PC-3 (cell line): ENCODE measurements around the gene ENTREP1. TPM values are rescaled to one million over a fixed set of nuclear protein-coding genes. Genes with fewer than 3 reads are reported as not detected.

Source experiments
- ATAC-seq: fragments of 200-7000 bp; cut with Tn5 transposase; 2 replicates; pipeline ENCODE4 v1.9.1; 2020; ENCODE audit warnings: mild to moderate bottlenecking, moderate library complexity
- BruUV-seq: library from RNA; stranded (reverse); fragments of 400-500 nt; replicated peaks from 2 replicates; lab custom pipeline; 2021; lab: Mats Ljungman, UMichigan
- CTCF ChIA-PET: fragments of 300-600 bp; sonication (Branson Sonifier 250); formaldehyde crosslinking; loops from one replicate; lab custom pipeline; 2022; ENCODE audit warnings: antibody characterized with exemption; lab: Charles Lee
- POLR2A ChIA-PET: fragments of 300-600 bp; sonication (Branson Sonifier 250); formaldehyde crosslinking; loops from one replicate; lab custom pipeline; 2022; ENCODE audit warnings: antibody characterized with exemption; ENCODE audit not compliant: unreplicated experiment; lab: Charles Lee
- DNase-seq: peaks from one replicate; pipeline ENCODE4 v3.0.0-alpha.2; 2015
- H2AFZ ChIP-seq: fragments of 300-600 bp; sonication (generic); 2 replicates; pipeline ENCODE4 v1.6.0; 2016; ENCODE audit warnings: antibody characterized with exemption, low read length
- H3F3A ChIP-seq: fragments of 300-600 bp; sonication (generic); one replicate; pipeline ENCODE4 v1.6.0; 2017; ENCODE audit warnings: antibody characterized with exemption, low read length, control low read depth, mild to moderate bottlenecking; ENCODE audit not compliant: unreplicated experiment
- H3K27ac ChIP-seq: fragments of 300-600 bp; sonication (generic); 2 replicates; pipeline ENCODE4 v1.5.1; 2016; ENCODE audit warnings: mild to moderate bottlenecking, low read length
- H3K27me3 ChIP-seq: fragments of 300-600 bp; sonication (generic); 2 replicates; pipeline ENCODE4 v1.6.1; 2016; ENCODE audit warnings: low read length, mixed read lengths
- H3K36me3 ChIP-seq: fragments of 300-600 bp; sonication (generic); 2 replicates; pipeline ENCODE4 v1.6.1; 2016; ENCODE audit warnings: low read depth, mixed run types, low read length, mixed read lengths
- H3K4me1 ChIP-seq: fragments of 300-600 bp; sonication (generic); 2 replicates; pipeline ENCODE4 v1.5.1; 2016; ENCODE audit warnings: low read length; ENCODE audit not compliant: insufficient read depth
- H3K4me2 ChIP-seq: fragments of 300-600 bp; sonication (generic); 2 replicates; pipeline ENCODE4 v1.6.0; 2016; ENCODE audit warnings: low read length
- H3K4me3 ChIP-seq: fragments of 300-600 bp; sonication (generic); 2 replicates; pipeline ENCODE4 v1.5.1; 2016; ENCODE audit warnings: mild to moderate bottlenecking, low read length, mixed read lengths
- H3K79me2 ChIP-seq: fragments of 300-600 bp; sonication (generic); 2 replicates; pipeline ENCODE4 v1.6.1; 2017; ENCODE audit warnings: low read length, mixed read lengths
- H3K9ac ChIP-seq: fragments of 300-600 bp; sonication (generic); 2 replicates; pipeline ENCODE4 v1.6.0; 2016; ENCODE audit warnings: mild to moderate bottlenecking, low read length
- H3K9me2 ChIP-seq: fragments of 300-600 bp; sonication (generic); replicated peaks from 2 replicates; pipeline ENCODE4 v1.6.1; 2016; ENCODE audit warnings: mixed run types, low read length, mixed read lengths
- H3K9me3 ChIP-seq: fragments of 300-600 bp; sonication (generic); 2 replicates; pipeline ENCODE4 v1.6.1; 2016; ENCODE audit warnings: low read length, mixed read lengths
- H4K20me1 ChIP-seq: fragments of 300-600 bp; sonication (generic); 2 replicates; pipeline ENCODE4 v1.6.1; 2016; ENCODE audit warnings: low read length, mixed read lengths
- CTCF ChIP-seq: fragments of 300-600 bp; sonication (generic); conservative IDR thresholded peaks from 2 replicates; pipeline ENCODE4 v1.5.1; 2017; ENCODE audit warnings: antibody characterized with exemption, low read depth, mild to moderate bottlenecking, low read length
- EZH2 ChIP-seq: fragments of 300-600 bp; sonication (generic); IDR thresholded peaks from one replicate; pipeline ENCODE4 v1.6.1; 2017; ENCODE audit warnings: antibody characterized with exemption, mild to moderate bottlenecking, low read length; ENCODE audit not compliant: unreplicated experiment
- EZH2phosphoT487 ChIP-seq: fragments of 300-600 bp; sonication (generic); IDR thresholded peaks from 2 replicates; pipeline ENCODE4 v1.6.1; 2018; ENCODE audit warnings: mild to moderate bottlenecking, antibody characterized with exemption, low read length, borderline replicate concordance
- intact Hi-C: fragments of 100-400 bp; cut with micrococcal nuclease; formaldehyde crosslinking; loops from 2 replicates; pipeline ENCODE4 v1.9.0; 2023
- total RNA-seq: library from RNA; depleted of rRNA; stranded (reverse); fragments of >200 nt; gene quantifications from 2 replicates; pipeline ENCODE4 v1.2.3, GENCODE V29; 2014

The ENTREP1 gene
- total RNA-seq, 1 experiment from 2014 or later: 0.36 TPM

- POLR2A ChIA-PET: no interaction called here
- Histone ChIP-seq H4K20me1 (no peaks in the 10 kb centered on the region), H3K9me2 (no peaks in the 10 kb centered on the region), H3K9ac (no peak overlapping the region), H3K4me1 (no peaks in the 10 kb centered on the region), H3K27ac (no peak overlapping the region), H3K4me3 (no peak overlapping the region), H3F3A (no peaks in the 10 kb centered on the region), H3K27me3 (no peaks in the 10 kb centered on the region), H3K4me2 (no peak overlapping the region), H3K79me2 (no peaks in the 10 kb centered on the region), H3K36me3 (no peaks in the 10 kb centered on the region), H2AFZ (no peak overlapping the region), H3K9me3 (no peaks in the 10 kb centered on the region)
- DNase-seq (no peak), ATAC-seq (no peak)
- no TSS peak for BruUV-seq
- CTCF ChIA-PET: no interaction called here
- TF ChIP-seq CTCF (no peak), EZH2 (no peak)
- intact Hi-C loops: no loop called here
These were observed 16.6 kb upstream of the ENTREP1 start for GRCh38 chr9:69308206-69308931.

- H3K27me3 ChIP-seq: no peaks in the 10 kb centered on the region
- H3K9me3 ChIP-seq: no peaks in the 10 kb centered on the region
- H3K36me3 ChIP-seq: no peaks in the 10 kb centered on the region
- BruUV-seq: no TSS peak
- intact Hi-C loops: no loop called here
- POLR2A ChIA-PET: no interaction called here
- TF ChIP-seq EZH2 (no peak), CTCF (no peak), EZH2phosphoT487 (no peak)
- H3K79me2 ChIP-seq: no peaks in the 10 kb centered on the region
- H3K27ac ChIP-seq: no peak overlapping the region
- no peaks in the 10 kb centered on the region for H3F3A ChIP-seq
- H3K4me3 ChIP-seq: no peak overlapping the region
- no peak overlapping the region for H3K4me2 ChIP-seq
- no peaks in the 10 kb centered on the region for H3K9me2 ChIP-seq
- no peak overlapping the region for H3K9ac ChIP-seq
- H3K4me1 ChIP-seq: 0 out of 2 replicates have a peak, but pooled peaks cover 3% of the 10 kb centered on the region
- H2AFZ ChIP-seq: no peak overlapping the region
- no peaks in the 10 kb centered on the region for H4K20me1 ChIP-seq
- CTCF ChIA-PET: no interaction called here
- DNase-seq (no peak), ATAC-seq (no peak)
These were observed 11.8 kb upstream of the ENTREP1 start for GRCh38 chr9:69313175-69313574.

GRCh38 chr9:69314547-69314946 lies 10.5 kb upstream of the ENTREP1 start:
- DNase-seq (peak; percentile 14), ATAC-seq (no peak)
- Histone ChIP-seq H3K4me2 (no peak overlapping the region), H3K4me1 (0 out of 2 replicates have a peak, but pooled peaks cover 3% of the 10 kb centered on the region), H3K36me3 (no peaks in the 10 kb centered on the region), H3K9me3 (no peaks in the 10 kb centered on the region), H3K79me2 (no peaks in the 10 kb centered on the region), H3F3A (no peaks in the 10 kb centered on the region), H3K27me3 (no peaks in the 10 kb centered on the region), H3K9me2 (no peaks in the 10 kb centered on the region), H3K27ac (no peak overlapping the region), H3K4me3 (no peak overlapping the region), H3K9ac (no peak overlapping the region), H2AFZ (no peak overlapping the region), H4K20me1 (no peaks in the 10 kb centered on the region)
- BruUV-seq: no TSS peak
- intact Hi-C loops: no loop called here
- CTCF ChIA-PET: no interaction called here
- TF ChIP-seq EZH2 (no peak), EZH2phosphoT487 (no peak), CTCF (no peak)
- POLR2A ChIA-PET: no interaction called here
